Naive B cell (primary cell): ENCODE data around the gene NATD1. TPM values are rescaled to one million over a fixed set of nuclear protein-coding genes. Genes with fewer than 3 reads are reported as not detected.

Source experiments
- ATAC-seq, 2 donors: fragments of 150-1000 bp; cut with Tn5 transposase; 2 replicates each; pipeline ENCODE4 v1.10.0; 2021; ENCODE audit warnings: low read depth in 2 of 2, mild to moderate bottlenecking in 2 of 2, moderate library complexity in 2 of 2
- DNase-seq: peaks from one replicate; pipeline ENCODE4 v3.0.0; 2022
- H3K27ac Mint-ChIP-seq, 6 donors: one replicate each; pipeline ENCODE4 v1.8.0; 2020 to 2022; ENCODE audit warnings: mild to moderate bottlenecking in 6 of 6, mixed read lengths in 6 of 6, moderate library complexity in 5 of 6, inconsistent platforms in 2 of 6
- H3K27me3 Mint-ChIP-seq, 3 donors: one replicate each; pipeline ENCODE4 v1.8.0; 2021 to 2022; ENCODE audit warnings: mixed read lengths in 3 of 3, mild to moderate bottlenecking in 1 of 3
- H3K36me3 Mint-ChIP-seq, 2 donors: one replicate each; pipeline ENCODE4 v1.8.0; 2020 to 2022; ENCODE audit warnings: mixed read lengths in 2 of 2, inconsistent platforms in 1 of 2, mild to moderate bottlenecking in 1 of 2
- H3K4me1 Mint-ChIP-seq, 3 donors: one replicate each; pipeline ENCODE4 v1.8.0; 2020 to 2022; ENCODE audit warnings: mixed read lengths in 3 of 3, inconsistent platforms in 1 of 3, mild to moderate bottlenecking in 1 of 3, moderate library complexity in 1 of 3
- H3K4me3 Mint-ChIP-seq, 8 donors: one replicate each; pipeline ENCODE4 v1.8.0; 2020 to 2022; ENCODE audit warnings: mild to moderate bottlenecking in 8 of 8, mixed read lengths in 8 of 8, moderate library complexity in 8 of 8, inconsistent platforms in 2 of 8
- H3K9me3 Mint-ChIP-seq, 7 donors: one replicate each; pipeline ENCODE4 v1.8.0; 2020 to 2022; ENCODE audit warnings: mixed read lengths in 7 of 7, mild to moderate bottlenecking in 5 of 7, inconsistent platforms in 2 of 7, moderate library complexity in 1 of 7
- polyA plus RNA-seq, 6 donors: library from polyadenylated mRNA; unstranded; fragments of 300-500 nt; fragmentation: Illumina TruSeq; gene quantifications; one replicate each; pipeline ENCODE4 v1.2.3, GENCODE V29; 2021; ENCODE audit warnings: low read depth in 6 of 6

Gene NATD1, protein sequence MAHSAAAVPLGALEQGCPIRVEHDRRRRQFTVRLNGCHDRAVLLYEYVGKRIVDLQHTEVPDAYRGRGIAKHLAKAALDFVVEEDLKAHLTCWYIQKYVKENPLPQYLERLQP
- 1 to 10 TPM in 3 of 6 donors, under 1 TPM in 2, not detected in 1; 0.52 to 2.2 (median 1.2) TPM for polyA plus RNA-seq

- Mint-ChIP-seq H3K27me3 (peaks cover 0 to 7% (median 5%) of the 10 kb centered on the region in 3 donors), H3K27ac (peak within 1 kb of the TSS; percentile 75 to 93 (median 88)), H3K9me3 (no peaks in the 10 kb centered on the region), H3K4me3 (peak within 1 kb of the TSS; percentile 80 to 97 (median 92)), H3K4me1 (peaks cover 18 to 43% (median 36%) of the 10 kb centered on the region in 3 donors), H3K36me3 (no peaks in the 10 kb centered on the region)
- DNase-seq (peak; percentile 73), ATAC-seq (peak; percentile 85 to 87)
Measured at GRCh38 chr17:21252796-21253645, at the start of gene NATD1. Gene NATD1, minus strand, starts transcription at chr17:21253410. Its CDS starts 146 bp downstream, at chr17:21253264.

DNA sequence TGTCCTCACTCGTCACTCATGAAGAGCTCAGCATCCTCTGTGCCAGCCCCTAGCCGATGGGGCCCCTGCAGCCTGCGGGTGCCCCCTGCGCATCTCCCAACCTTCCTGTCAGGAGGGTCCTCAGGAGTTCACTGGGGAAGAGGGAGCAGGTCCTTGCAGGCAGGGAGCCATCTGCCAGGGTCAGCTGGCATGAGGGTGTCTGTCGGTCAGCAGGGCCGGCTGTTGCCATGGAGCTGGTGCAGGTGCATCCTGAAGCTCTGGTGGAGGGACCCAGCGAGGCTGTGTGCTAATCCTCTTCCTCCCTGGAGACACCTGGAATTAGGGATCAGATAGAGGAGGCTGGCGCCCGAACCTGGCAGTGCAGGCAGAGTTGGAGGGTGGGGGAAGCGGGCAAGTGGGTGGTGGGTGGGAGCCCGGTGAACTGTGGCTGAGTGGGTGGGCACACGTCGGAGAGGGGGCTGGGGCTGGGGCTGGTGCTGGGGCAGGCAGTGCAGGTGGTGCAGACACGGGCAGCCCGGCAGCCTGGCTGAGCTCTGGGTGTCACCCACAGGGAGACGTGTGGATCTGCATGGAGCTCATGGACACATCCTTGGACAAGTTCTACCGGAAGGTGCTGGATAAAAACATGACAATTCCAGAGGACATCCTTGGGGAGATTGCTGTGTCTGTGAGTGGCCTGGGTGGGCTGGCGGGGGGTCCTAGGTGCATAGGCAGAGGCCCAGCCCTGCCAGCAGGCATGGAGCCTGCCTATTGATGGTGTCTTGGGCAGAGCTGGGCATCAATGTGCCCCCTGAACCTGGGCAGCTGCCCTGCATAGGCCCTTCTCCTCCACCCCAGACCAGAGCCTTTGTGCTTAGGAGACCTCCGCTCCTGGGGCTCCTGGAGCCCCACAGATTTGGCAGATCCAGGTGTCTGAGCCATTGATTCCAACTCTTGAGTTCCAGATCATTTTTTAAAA, 48.7 kb upstream of the NATD1 start:
- Mint-ChIP-seq H3K9me3 (peaks cover 0 to 7% (median 0%) of the 10 kb centered on the region in 7 donors), H3K4me1 (peaks cover 3 to 9% (median 5%) of the 10 kb centered on the region in 3 donors), H3K27me3 (no peaks in the 10 kb centered on the region), H3K27ac (peak overlapping the region in 3 of 6 donors; percentile 5 to 65 (median 47)), H3K4me3 (no peak overlapping the region), H3K36me3 (peaks cover 0 to 21% of the 10 kb centered on the region in 2 donors)
- no peak for DNase-seq
- no peak for ATAC-seq

GRCh38 chr17:21300601-21301571, 47.7 kb upstream of the NATD1 start:
- DNase-seq (no peak), ATAC-seq (no peak)
- peaks cover 0 to 21% of the 10 kb centered on the region in 2 donors for H3K36me3 Mint-ChIP-seq
- H3K4me3 Mint-ChIP-seq: no peak overlapping the region
- peaks cover 3 to 9% (median 5%) of the 10 kb centered on the region in 3 donors for H3K4me1 Mint-ChIP-seq
- peak overlapping the region in 1 of 6 donors; percentile 62 for H3K27ac Mint-ChIP-seq
- no peaks in the 10 kb centered on the region for H3K27me3 Mint-ChIP-seq
- H3K9me3 Mint-ChIP-seq: peaks cover 0 to 7% (median 0%) of the 10 kb centered on the region in 7 donors

DNA sequence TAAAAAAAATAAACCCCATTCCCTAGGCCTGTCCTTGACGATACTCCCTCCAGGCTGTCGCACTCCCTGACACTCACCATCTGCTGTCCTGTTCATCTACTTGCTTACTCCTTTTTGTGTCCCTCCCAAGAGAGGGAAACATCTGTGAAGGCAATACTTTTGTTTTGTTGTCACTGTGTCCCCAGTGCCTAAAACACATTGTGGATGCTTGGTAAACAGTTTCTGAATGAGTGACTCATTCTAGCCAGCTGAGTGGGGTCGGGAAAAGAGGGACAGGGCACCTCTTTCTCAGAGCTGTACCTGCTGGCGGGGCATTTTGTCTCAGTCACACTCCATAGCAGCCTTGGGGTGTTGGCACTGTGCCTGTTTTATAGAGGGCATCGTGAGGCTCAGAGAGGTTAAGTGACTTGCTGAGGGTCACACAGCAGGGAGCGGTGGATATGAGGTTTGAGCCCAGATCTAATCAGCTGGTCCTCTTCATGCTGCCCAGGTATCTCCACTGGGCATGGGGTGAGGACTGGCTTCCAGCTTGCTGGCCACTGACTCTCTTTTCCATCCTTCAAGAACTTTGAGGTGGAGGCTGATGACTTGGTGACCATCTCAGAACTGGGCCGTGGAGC, 46.9 kb upstream of the NATD1 start:
- peaks cover 4 to 17% (median 10%) of the 10 kb centered on the region in 3 donors for H3K4me1 Mint-ChIP-seq
- H3K36me3 Mint-ChIP-seq: peaks cover 0 to 21% of the 10 kb centered on the region in 2 donors
- H3K4me3 Mint-ChIP-seq: no peak overlapping the region
- H3K27me3 Mint-ChIP-seq: no peaks in the 10 kb centered on the region
- H3K27ac Mint-ChIP-seq: no peak overlapping the region
- ATAC-seq (no peak), DNase-seq (no peak)
- peaks cover 0 to 7% (median 0%) of the 10 kb centered on the region in 7 donors for H3K9me3 Mint-ChIP-seq

DNA sequence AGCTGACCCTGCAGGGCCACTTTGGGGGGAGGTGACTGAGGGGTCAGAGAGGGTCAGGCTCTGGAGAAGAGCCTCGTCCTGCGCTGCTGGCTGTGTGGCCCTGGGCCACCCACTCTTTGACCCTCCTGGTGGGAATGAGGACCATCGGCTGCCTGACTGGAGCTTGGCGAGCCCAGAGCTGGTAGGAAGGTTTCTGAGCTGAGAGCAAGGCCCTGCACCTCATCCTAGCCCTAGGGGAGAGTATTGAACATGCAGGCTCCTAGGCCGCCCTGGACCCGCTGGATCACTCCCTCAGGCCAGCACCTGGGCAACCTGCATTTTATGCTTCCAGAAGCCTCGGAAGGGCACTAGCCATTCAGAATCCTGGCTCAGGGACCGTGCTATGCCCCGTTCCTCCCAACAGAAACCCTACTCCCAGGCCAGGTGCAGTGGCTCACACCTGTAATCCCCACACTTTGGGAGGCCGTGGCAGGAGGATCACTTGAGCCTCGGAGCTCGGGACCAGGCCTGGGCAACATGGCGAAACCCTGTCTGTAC, 45.8 kb upstream of the NATD1 start:
- peaks cover 0 to 21% of the 10 kb centered on the region in 2 donors for H3K36me3 Mint-ChIP-seq
- H3K27me3 Mint-ChIP-seq: no peaks in the 10 kb centered on the region
- no peak overlapping the region for H3K4me3 Mint-ChIP-seq
- H3K27ac Mint-ChIP-seq: peak overlapping the region in 3 of 6 donors; percentile 48 to 81 (median 79)
- no peak for DNase-seq
- peaks cover 0 to 9% (median 0%) of the 10 kb centered on the region in 7 donors for H3K9me3 Mint-ChIP-seq
- H3K4me1 Mint-ChIP-seq: peaks cover 13 to 27% (median 19%) of the 10 kb centered on the region in 3 donors
- no peak for ATAC-seq

GRCh38 chr17:21298056-21298982, 45.1 kb upstream of the NATD1 start:
- peaks cover 15 to 33% (median 20%) of the 10 kb centered on the region in 3 donors for H3K4me1 Mint-ChIP-seq
- peaks cover 0 to 9% (median 0%) of the 10 kb centered on the region in 7 donors for H3K9me3 Mint-ChIP-seq
- no peak overlapping the region for H3K4me3 Mint-ChIP-seq
- no peak for ATAC-seq
- peak overlapping the region in 2 of 6 donors; percentile 62 to 79 for H3K27ac Mint-ChIP-seq
- no peaks in the 10 kb centered on the region for H3K27me3 Mint-ChIP-seq
- DNase-seq: no peak
- peaks cover 0 to 21% of the 10 kb centered on the region in 2 donors for H3K36me3 Mint-ChIP-seq

- H3K4me1 Mint-ChIP-seq: peaks cover 17 to 38% (median 24%) of the 10 kb centered on the region in 3 donors
- no peak for ATAC-seq
- H3K27ac Mint-ChIP-seq: no peak overlapping the region
- no peaks in the 10 kb centered on the region for H3K27me3 Mint-ChIP-seq
- DNase-seq: no peak
- no peak overlapping the region for H3K4me3 Mint-ChIP-seq
- H3K36me3 Mint-ChIP-seq: peaks cover 3 to 15% of the 10 kb centered on the region in 2 donors
- H3K9me3 Mint-ChIP-seq: peaks cover 0 to 12% (median 0%) of the 10 kb centered on the region in 7 donors
Measured at GRCh38 chr17:21297597-21297996, 44.4 kb upstream of the NATD1 start.

- Mint-ChIP-seq H3K27me3 (no peaks in the 10 kb centered on the region), H3K27ac (peak overlapping the region in 3 of 6 donors; percentile 10 to 88 (median 12)), H3K36me3 (peaks cover 4 to 15% of the 10 kb centered on the region in 2 donors), H3K4me1 (peaks cover 21 to 38% (median 27%) of the 10 kb centered on the region in 3 donors), H3K9me3 (peaks cover 0 to 10% (median 2%) of the 10 kb centered on the region in 7 donors), H3K4me3 (no peak overlapping the region)
- ATAC-seq (no peak), DNase-seq (no peak)
Measured at GRCh38 chr17:21297026-21297520, 43.9 kb upstream of the NATD1 start.

DNA sequence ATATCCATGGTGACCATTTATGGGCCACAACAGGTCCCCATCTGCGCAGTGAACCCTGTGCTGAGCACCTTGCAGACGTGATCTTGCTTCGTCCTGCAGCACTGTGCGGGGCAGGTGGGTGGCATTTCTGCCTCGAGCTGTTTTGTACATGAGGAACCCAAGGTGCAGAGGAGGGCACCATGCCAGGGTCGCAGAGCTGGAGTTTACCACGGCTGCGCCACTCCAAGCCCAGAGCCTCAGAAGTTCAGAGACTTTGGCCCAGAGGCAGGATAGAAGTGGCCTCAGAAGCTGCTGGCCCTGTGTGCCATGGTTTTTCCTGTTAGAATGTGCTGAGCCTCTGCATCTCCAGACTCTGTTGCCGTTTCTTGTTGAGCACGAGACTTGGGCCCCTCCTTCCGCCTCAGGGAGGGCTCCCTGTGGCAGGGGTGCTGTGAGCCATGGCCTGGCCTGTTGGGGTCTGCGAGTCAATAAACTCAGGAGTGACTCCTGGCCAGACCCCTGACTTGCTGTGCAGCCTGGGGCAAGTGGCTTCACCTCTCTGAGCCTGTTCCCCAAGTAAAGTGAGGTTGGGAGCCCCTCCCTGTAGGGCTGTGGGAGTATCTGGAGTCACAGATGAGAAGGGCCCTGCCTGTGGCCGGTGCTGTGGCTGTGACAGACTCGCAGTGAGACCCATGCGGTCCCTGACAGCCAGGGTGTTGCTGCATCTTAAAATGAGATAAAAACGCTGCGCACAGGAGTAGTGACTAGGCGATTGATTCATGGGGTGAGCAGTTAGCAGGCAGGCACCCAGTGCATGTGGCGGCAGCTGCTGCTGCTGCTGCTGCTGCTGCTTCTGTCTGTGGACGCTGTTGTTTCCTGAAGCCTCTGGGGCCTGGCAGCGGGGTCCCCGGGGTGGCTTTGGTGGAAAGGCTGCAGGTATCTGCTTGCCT, 43.2 kb upstream of the NATD1 start:
- ATAC-seq: no peak
- Mint-ChIP-seq H3K27me3 (no peaks in the 10 kb centered on the region), H3K4me3 (no peak overlapping the region), H3K4me1 (peaks cover 26 to 40% (median 30%) of the 10 kb centered on the region in 3 donors), H3K27ac (peak overlapping the region in 2 of 6 donors; percentile 12 to 88), H3K36me3 (peaks cover 4 to 14% of the 10 kb centered on the region in 2 donors), H3K9me3 (peaks cover 0 to 10% (median 2%) of the 10 kb centered on the region in 7 donors)
- DNase-seq: no peak
